ENCODE results near the gene SLC9A1.

SLC9A1 gene

GRCh38 chr1:27116232-27116631, 38.7 kb downstream of the SLC9A1 start:
- Histone ChIP-seq H3K27ac (ENCODE audit: extremely low read depth, low read depth, low read length) (no peak overlapping the region), H3K4me1 (ENCODE audit: control insufficient read depth, insufficient read depth, low read length) (no peaks in the 10 kb centered on the region; the same call in 1 of the 2 replicates), H3K36me3 (ENCODE audit: control insufficient read depth in 2 of 2, insufficient read depth in 1 of 2, low read length in 2 of 2) (peaks cover 0 to 25% of the 10 kb centered on the region in 2 experiments; a peak in 2 of 3 replicates), H3K9me3 (ENCODE audit: control insufficient read depth, insufficient read depth, low read depth, low read length) (no peaks in the 10 kb centered on the region), H3K4me3 (ENCODE audit: low read depth, low read length) (no peak overlapping the region)
- CTCF ChIA-PET, result interaction anchor here (1.1 to 1.5 kb wide), 3 partner anchors 34 to 180 kb away, joined by 3 to 5 read pairs (median 4); no protein-coding TSS in a partner anchor
- POLR2A ChIA-PET, result no interaction called here
- TF ChIP-seq ZNF707 (tag by site-specific recombination; IDR thresholded peaks at IDR 0.05) (no peak), ZNF792 (tag by site-specific recombination; IDR thresholded peaks at IDR 0.05) (no peak), ZNF513 (tag by site-specific recombination; IDR thresholded peaks at IDR 0.05) (no peak), ZNF488 (tag by site-specific recombination; IDR thresholded peaks at IDR 0.05) (no peak), ZNF354C (tag by site-specific recombination; IDR thresholded peaks at IDR 0.05; ENCODE audit: borderline replicate concordance, low read depth) (no peak), ZNF629 (tag by site-specific recombination; IDR thresholded peaks at IDR 0.05) (no peak), ZNF341 (tag by site-specific recombination; IDR thresholded peaks at IDR 0.05; ENCODE audit: low read depth) (no peak), ZNF48 (tag by site-specific recombination; IDR thresholded peaks at IDR 0.05) (no peak), TSHZ1 (tag by site-specific recombination; IDR thresholded peaks at IDR 0.05; ENCODE audit: borderline replicate concordance) (no peak), ZNF677 (tag by site-specific recombination; IDR thresholded peaks at IDR 0.05) (peak; percentile 76), ZNF223 (tag by site-specific recombination; IDR thresholded peaks at IDR 0.05) (no peak), ZNF645 (tag by site-specific recombination; IDR thresholded peaks at IDR 0.05) (no peak), ZSCAN30 (tag by site-specific recombination; IDR thresholded peaks at IDR 0.05) (no peak), ZNF37A (tag by site-specific recombination; IDR thresholded peaks at IDR 0.05) (peak; percentile 79; the same call in 1 of the 2 replicates), ZSCAN5A (tag by site-specific recombination; IDR thresholded peaks at IDR 0.05) (no peak), EGR2 (tag by site-specific recombination; IDR thresholded peaks at IDR 0.05; ENCODE audit: low read depth) (no peak), ZBTB8A (tag by site-specific recombination; IDR thresholded peaks at IDR 0.05) (no peak), ZNF548 (tag by site-specific recombination; IDR thresholded peaks at IDR 0.05) (no peak), ZNF18 (tag by site-specific recombination; IDR thresholded peaks at IDR 0.05) (peak; percentile 25; the same call in 1 of the 2 replicates), ZNF184 (tag by site-specific recombination; IDR thresholded peaks at IDR 0.05) (peak; percentile 94), ZNF121 (tag by site-specific recombination; IDR thresholded peaks at IDR 0.05) (peak; percentile 75), MYNN (tag by site-specific recombination; IDR thresholded peaks at IDR 0.05; ENCODE audit: borderline replicate concordance) (no peak), ZNF112 (tag by site-specific recombination; IDR thresholded peaks at IDR 0.05) (peak; percentile 85), GFI1B (tag by site-specific recombination; IDR thresholded peaks at IDR 0.05) (no peak), ZNF580 (tag by site-specific recombination; IDR thresholded peaks at IDR 0.05) (no peak), ZNF521 (tag by site-specific recombination; IDR thresholded peaks at IDR 0.05) (no peak), ZNF433 (tag by site-specific recombination; IDR thresholded peaks at IDR 0.05; ENCODE audit: low read depth) (no peak), ZNF133 (tag by site-specific recombination; IDR thresholded peaks at IDR 0.05) (no peak), ZNF544 (tag by site-specific recombination; IDR thresholded peaks at IDR 0.05) (peak; percentile 97), ZNF561 (tag by site-specific recombination; IDR thresholded peaks at IDR 0.05; ENCODE audit: borderline replicate concordance) (peak; percentile 53; the same call in 1 of the 2 replicates)

All from HEK293 (cell line).